Astrocyte (in vitro differentiated cells and primary cell): ENCODE results near the gene PCP2. TPM values are rescaled to one million over a fixed set of nuclear protein-coding genes. Genes with fewer than 3 reads are reported as not detected.
A peak's percentile ranks its signal among the peaks of the same experiment; 100 is the strongest.

Experiments
- DNase-seq: peaks from one replicate; pipeline ENCODE4 v3.0.0-alpha.2; 2010; ENCODE audit warnings: low read depth
- FAIRE-seq: peaks from 2 replicates; lab custom pipeline; 2011; peaks lifted over from hg19 to GRCh38; lab: Jason Lieb, UNC
- H2AFZ ChIP-seq: 2 replicates; pipeline ENCODE4 v1.6.0; 2012; ENCODE audit warnings: low read depth, low read length, inconsistent platforms
- H3K27ac ChIP-seq: 2 replicates; pipeline ENCODE4 v1.5.1; 2011; ENCODE audit warnings: low read depth, low read length, inconsistent platforms
- H3K27me3 ChIP-seq: 2 replicates; pipeline ENCODE4 v1.6.0; 2011; ENCODE audit warnings: low read length, inconsistent platforms; ENCODE audit not compliant: insufficient read depth
- H3K36me3 ChIP-seq: 2 replicates; pipeline ENCODE4 v1.5.1; 2011; ENCODE audit warnings: low read length, inconsistent platforms; ENCODE audit not compliant: insufficient read depth
- H3K4me1 ChIP-seq: 2 replicates; pipeline ENCODE4 v1.5.1; 2011; ENCODE audit warnings: low read length, inconsistent platforms; ENCODE audit not compliant: insufficient read depth
- H3K4me2 ChIP-seq: 2 replicates; pipeline ENCODE4 v1.6.0; 2012; ENCODE audit warnings: low read length, inconsistent platforms
- H3K4me3 ChIP-seq: 2 replicates; pipeline ENCODE4 v1.5.1; 2011; ENCODE audit warnings: low read depth, mild to moderate bottlenecking, low read length, inconsistent platforms; ENCODE audit not compliant: insufficient read depth
- H3K79me2 ChIP-seq: 2 replicates; pipeline ENCODE4 v1.6.0; 2012; ENCODE audit warnings: mild to moderate bottlenecking, low read length, inconsistent platforms; ENCODE audit not compliant: insufficient read depth
- H3K9ac ChIP-seq: 2 replicates; pipeline ENCODE4 v1.6.0; 2012; ENCODE audit warnings: mild to moderate bottlenecking, low read length, inconsistent platforms
- H3K9me3 ChIP-seq: 2 replicates; pipeline ENCODE4 v1.5.1; 2012; ENCODE audit warnings: low read depth, mild to moderate bottlenecking, low read length, inconsistent platforms; ENCODE audit not compliant: insufficient read depth
- H4K20me1 ChIP-seq: 2 replicates; pipeline ENCODE4 v1.6.0; 2012; ENCODE audit warnings: low read length, inconsistent platforms; ENCODE audit not compliant: insufficient read depth
- H3K27ac Mint-ChIP-seq: one replicate; pipeline ENCODE4 v1.8.0; 2021; ENCODE audit warnings: mild to moderate bottlenecking, mixed read lengths; ENCODE audit not compliant: unreplicated experiment
- H3K27me3 Mint-ChIP-seq: one replicate; pipeline ENCODE4 v1.8.0; 2021; ENCODE audit warnings: low read depth, mixed read lengths; ENCODE audit not compliant: unreplicated experiment
- H3K36me3 Mint-ChIP-seq: one replicate; pipeline ENCODE4 v1.8.0; 2021; ENCODE audit warnings: low read depth, mixed read lengths; ENCODE audit not compliant: unreplicated experiment
- H3K4me1 Mint-ChIP-seq: one replicate; pipeline ENCODE4 v1.8.0; 2021; ENCODE audit warnings: low read depth, mixed read lengths; ENCODE audit not compliant: unreplicated experiment
- H3K4me3 Mint-ChIP-seq: one replicate; pipeline ENCODE4 v1.8.0; 2021; ENCODE audit warnings: mild to moderate bottlenecking, moderate library complexity, mixed read lengths; ENCODE audit not compliant: unreplicated experiment
- H3K9me3 Mint-ChIP-seq: one replicate; pipeline ENCODE4 v1.8.0; 2021; ENCODE audit warnings: mild to moderate bottlenecking, mixed read lengths; ENCODE audit not compliant: unreplicated experiment
- CTCF ChIP-seq: IDR thresholded peaks from 2 replicates; pipeline ENCODE4 v1.5.1; 2011; ENCODE audit warnings: low read depth, mild to moderate bottlenecking, inconsistent platforms, low read length, moderate library complexity; ENCODE audit not compliant: insufficient read depth
- EZH2 ChIP-seq: IDR thresholded peaks from 2 replicates; pipeline ENCODE4 v1.6.1; 2012; ENCODE audit warnings: mild to moderate bottlenecking, low read length, inconsistent platforms; ENCODE audit not compliant: insufficient read depth
- total RNA-seq: library from RNA; stranded (reverse); gene quantifications from 2 replicates; pipeline ENCODE4 v1.2.1, GENCODE V29; 2021

Gene PCP2
- total RNA-seq, 1 donor from 2014 or later = not detected

- H3K4me3 Mint-ChIP-seq = peak overlapping the region; percentile 80
- DNase-seq = no peak
- H3K9ac ChIP-seq = no peak overlapping the region
- H3K9me3 Mint-ChIP-seq = no peaks in the 10 kb centered on the region
- no peak for FAIRE-seq
- TF ChIP-seq CTCF = no peak
- TF ChIP-seq EZH2 = no peak
- peak overlapping the region; percentile 66 for H3K27ac Mint-ChIP-seq
- H3K9me3 ChIP-seq = no peaks in the 10 kb centered on the region
- H3K36me3 Mint-ChIP-seq = peaks cover 1% of the 10 kb centered on the region
- H3K27me3 Mint-ChIP-seq = peaks cover 35% of the 10 kb centered on the region
- H3K27ac ChIP-seq = no peak overlapping the region
- H2AFZ ChIP-seq = peak overlapping the region; percentile 92
- peaks cover 23% of the 10 kb centered on the region for H4K20me1 ChIP-seq
- peak overlapping the region; percentile 98 for H3K4me2 ChIP-seq
- H3K4me1 ChIP-seq = peaks cover 8% of the 10 kb centered on the region
- H3K79me2 ChIP-seq = peaks cover 13% of the 10 kb centered on the region
- H3K4me3 ChIP-seq = peak overlapping the region; percentile 87
- H3K36me3 ChIP-seq = no peaks in the 10 kb centered on the region
- H3K4me1 Mint-ChIP-seq = no peaks in the 10 kb centered on the region
- peaks cover 5% of the 10 kb centered on the region for H3K27me3 ChIP-seq
Observed at GRCh38 chr19:7679771-7680605, 46.5 kb upstream of the PCP2 start.

- Histone ChIP-seq H3K27me3 (peaks cover 5% of the 10 kb centered on the region), H4K20me1 (peaks cover 22% of the 10 kb centered on the region), H3K9me3 (no peaks in the 10 kb centered on the region), H3K36me3 (no peaks in the 10 kb centered on the region), H3K27ac (no peak overlapping the region), H3K9ac (no peak overlapping the region), H3K4me1 (peaks cover 8% of the 10 kb centered on the region), H3K4me2 (no peak overlapping the region), H2AFZ (no peak overlapping the region), H3K4me3 (no peak overlapping the region), H3K79me2 (peaks cover 13% of the 10 kb centered on the region)
- Mint-ChIP-seq H3K36me3 (peaks cover 1% of the 10 kb centered on the region), H3K9me3 (no peaks in the 10 kb centered on the region), H3K27me3 (peaks cover 35% of the 10 kb centered on the region), H3K27ac (no peak overlapping the region), H3K4me1 (no peaks in the 10 kb centered on the region), H3K4me3 (peak overlapping the region; percentile 80)
- FAIRE-seq (no peak), DNase-seq (no peak)
- no peak for TF ChIP-seq EZH2
- TF ChIP-seq CTCF = no peak
Observed at GRCh38 chr19:7678971-7679751, 45.6 kb upstream of the PCP2 start.
